PC-3 (cell line): ENCODE data around the gene NTRK2. TPM values are rescaled to one million over a fixed set of nuclear protein-coding genes. Genes with fewer than 3 reads are reported as not detected.

ENCODE experiments used
- ATAC-seq: fragments of 200-7000 bp; cut with Tn5 transposase; 2 replicates; pipeline ENCODE4 v1.9.1; 2020; ENCODE audit warnings: mild to moderate bottlenecking, moderate library complexity
- BruUV-seq: library from RNA; stranded (reverse); fragments of 400-500 nt; replicated peaks from 2 replicates; lab custom pipeline; 2021; lab: Mats Ljungman, UMichigan
- CTCF ChIA-PET: fragments of 300-600 bp; sonication (Branson Sonifier 250); formaldehyde crosslinking; loops from one replicate; lab custom pipeline; 2022; ENCODE audit warnings: antibody characterized with exemption; lab: Charles Lee
- POLR2A ChIA-PET: fragments of 300-600 bp; sonication (Branson Sonifier 250); formaldehyde crosslinking; loops from one replicate; lab custom pipeline; 2022; ENCODE audit warnings: antibody characterized with exemption; ENCODE audit not compliant: unreplicated experiment; lab: Charles Lee
- DNase-seq: peaks from one replicate; pipeline ENCODE4 v3.0.0-alpha.2; 2015
- H2AFZ ChIP-seq: fragments of 300-600 bp; sonication (generic); 2 replicates; pipeline ENCODE4 v1.6.0; 2016; ENCODE audit warnings: antibody characterized with exemption, low read length
- H3F3A ChIP-seq: fragments of 300-600 bp; sonication (generic); one replicate; pipeline ENCODE4 v1.6.0; 2017; ENCODE audit warnings: antibody characterized with exemption, low read length, control low read depth, mild to moderate bottlenecking; ENCODE audit not compliant: unreplicated experiment
- H3K27ac ChIP-seq: fragments of 300-600 bp; sonication (generic); 2 replicates; pipeline ENCODE4 v1.5.1; 2016; ENCODE audit warnings: mild to moderate bottlenecking, low read length
- H3K27me3 ChIP-seq: fragments of 300-600 bp; sonication (generic); 2 replicates; pipeline ENCODE4 v1.6.1; 2016; ENCODE audit warnings: low read length, mixed read lengths
- H3K36me3 ChIP-seq: fragments of 300-600 bp; sonication (generic); 2 replicates; pipeline ENCODE4 v1.6.1; 2016; ENCODE audit warnings: low read depth, mixed run types, low read length, mixed read lengths
- H3K4me1 ChIP-seq: fragments of 300-600 bp; sonication (generic); 2 replicates; pipeline ENCODE4 v1.5.1; 2016; ENCODE audit warnings: low read length; ENCODE audit not compliant: insufficient read depth
- H3K4me2 ChIP-seq: fragments of 300-600 bp; sonication (generic); 2 replicates; pipeline ENCODE4 v1.6.0; 2016; ENCODE audit warnings: low read length
- H3K4me3 ChIP-seq: fragments of 300-600 bp; sonication (generic); 2 replicates; pipeline ENCODE4 v1.5.1; 2016; ENCODE audit warnings: mild to moderate bottlenecking, low read length, mixed read lengths
- H3K79me2 ChIP-seq: fragments of 300-600 bp; sonication (generic); 2 replicates; pipeline ENCODE4 v1.6.1; 2017; ENCODE audit warnings: low read length, mixed read lengths
- H3K9ac ChIP-seq: fragments of 300-600 bp; sonication (generic); 2 replicates; pipeline ENCODE4 v1.6.0; 2016; ENCODE audit warnings: mild to moderate bottlenecking, low read length
- H3K9me2 ChIP-seq: fragments of 300-600 bp; sonication (generic); replicated peaks from 2 replicates; pipeline ENCODE4 v1.6.1; 2016; ENCODE audit warnings: mixed run types, low read length, mixed read lengths
- H3K9me3 ChIP-seq: fragments of 300-600 bp; sonication (generic); 2 replicates; pipeline ENCODE4 v1.6.1; 2016; ENCODE audit warnings: low read length, mixed read lengths
- H4K20me1 ChIP-seq: fragments of 300-600 bp; sonication (generic); 2 replicates; pipeline ENCODE4 v1.6.1; 2016; ENCODE audit warnings: low read length, mixed read lengths
- CTCF ChIP-seq: fragments of 300-600 bp; sonication (generic); conservative IDR thresholded peaks from 2 replicates; pipeline ENCODE4 v1.5.1; 2017; ENCODE audit warnings: antibody characterized with exemption, low read depth, mild to moderate bottlenecking, low read length
- EZH2 ChIP-seq: fragments of 300-600 bp; sonication (generic); IDR thresholded peaks from one replicate; pipeline ENCODE4 v1.6.1; 2017; ENCODE audit warnings: antibody characterized with exemption, mild to moderate bottlenecking, low read length; ENCODE audit not compliant: unreplicated experiment
- EZH2phosphoT487 ChIP-seq: fragments of 300-600 bp; sonication (generic); IDR thresholded peaks from 2 replicates; pipeline ENCODE4 v1.6.1; 2018; ENCODE audit warnings: mild to moderate bottlenecking, antibody characterized with exemption, low read length, borderline replicate concordance
- intact Hi-C: fragments of 100-400 bp; cut with micrococcal nuclease; formaldehyde crosslinking; loops from 2 replicates; pipeline ENCODE4 v1.9.0; 2023
- total RNA-seq: library from RNA; depleted of rRNA; stranded (reverse); fragments of >200 nt; gene quantifications from 2 replicates; pipeline ENCODE4 v1.2.3, GENCODE V29; 2014

NTRK2 gene
- total RNA-seq, 1 experiment from 2014 or later = not detected

GRCh38 chr9:84874596-84874995, 205.1 kb downstream of the NTRK2 start:
- H3F3A ChIP-seq = no peaks in the 10 kb centered on the region
- POLR2A ChIA-PET = no interaction called here
- TF ChIP-seq EZH2phosphoT487 (no peak), EZH2 (no peak), CTCF (no peak)
- H3K79me2 ChIP-seq = no peaks in the 10 kb centered on the region
- CTCF ChIA-PET = no interaction called here
- H3K27ac ChIP-seq = no peak overlapping the region
- no peaks in the 10 kb centered on the region for H3K4me1 ChIP-seq
- no TSS peak for BruUV-seq
- DNase-seq (no peak), ATAC-seq (no peak)
- H3K9me2 ChIP-seq = no peaks in the 10 kb centered on the region
- H4K20me1 ChIP-seq = no peaks in the 10 kb centered on the region
- no peaks in the 10 kb centered on the region for H3K9me3 ChIP-seq
- intact Hi-C loops = no loop called here
- no peaks in the 10 kb centered on the region for H3K36me3 ChIP-seq
- no peaks in the 10 kb centered on the region for H3K27me3 ChIP-seq
- H2AFZ ChIP-seq = no peak overlapping the region
- no peak overlapping the region for H3K4me3 ChIP-seq
- H3K4me2 ChIP-seq = no peak overlapping the region
- no peak overlapping the region for H3K9ac ChIP-seq

- Histone ChIP-seq H4K20me1 (no peaks in the 10 kb centered on the region), H3K9me3 (no peaks in the 10 kb centered on the region), H3K36me3 (no peaks in the 10 kb centered on the region), H3K79me2 (no peaks in the 10 kb centered on the region), H3K27me3 (no peaks in the 10 kb centered on the region), H3K27ac (no peak overlapping the region), H3K4me1 (no peaks in the 10 kb centered on the region), H3F3A (no peaks in the 10 kb centered on the region), H3K4me3 (no peak overlapping the region), H3K9ac (no peak overlapping the region), H3K4me2 (no peak overlapping the region), H2AFZ (no peak overlapping the region), H3K9me2 (no peaks in the 10 kb centered on the region)
- intact Hi-C loops = no loop called here
- ChIA-PET CTCF (no interaction called here), POLR2A (no interaction called here)
- ATAC-seq (no peak), DNase-seq (no peak)
- TF ChIP-seq EZH2phosphoT487 (no peak), EZH2 (no peak), CTCF (no peak)
- no TSS peak for BruUV-seq
Observed at GRCh38 chr9:84875193-84875592, 205.7 kb downstream of the NTRK2 start.

DNA sequence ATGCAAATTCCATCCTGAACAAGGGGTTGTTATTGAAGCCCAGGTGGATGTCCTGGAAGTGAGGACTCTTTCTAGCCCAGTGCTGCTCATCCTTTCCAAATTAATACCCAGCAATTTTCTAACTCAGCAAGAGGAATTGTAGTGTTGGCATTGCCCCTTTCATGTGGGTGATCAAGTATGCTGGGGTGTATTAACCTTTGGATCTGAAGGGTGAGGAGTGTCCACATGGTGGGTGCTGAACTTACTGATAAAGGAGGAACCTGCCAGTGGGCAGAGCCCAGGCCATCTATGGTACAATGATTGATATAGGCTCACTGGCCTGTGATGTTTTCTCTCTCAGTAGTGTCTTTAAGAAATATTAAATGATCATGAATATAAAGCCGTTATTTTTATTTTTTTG, 210.1 kb downstream of the NTRK2 start:
- no peaks in the 10 kb centered on the region for H3K27me3 ChIP-seq
- no peak overlapping the region for H2AFZ ChIP-seq
- ATAC-seq = no peak
- DNase-seq = no peak
- no peaks in the 10 kb centered on the region for H3K36me3 ChIP-seq
- ChIA-PET POLR2A (no interaction called here), CTCF (no interaction called here)
- no peak overlapping the region for H3K27ac ChIP-seq
- H3K9ac ChIP-seq = no peak overlapping the region
- no TSS peak for BruUV-seq
- H3K4me2 ChIP-seq = no peak overlapping the region
- intact Hi-C loops = no loop called here
- H3K4me3 ChIP-seq = no peak overlapping the region
- H3K9me2 ChIP-seq = no peaks in the 10 kb centered on the region
- no peaks in the 10 kb centered on the region for H3F3A ChIP-seq
- no peaks in the 10 kb centered on the region for H3K9me3 ChIP-seq
- H3K4me1 ChIP-seq = no peaks in the 10 kb centered on the region
- TF ChIP-seq CTCF = no peak
- TF ChIP-seq EZH2phosphoT487 = no peak
- no peak for TF ChIP-seq EZH2
- no peaks in the 10 kb centered on the region for H3K79me2 ChIP-seq
- H4K20me1 ChIP-seq = no peaks in the 10 kb centered on the region
